NCI-H748 (cell line): ENCODE results near the gene ARL11.
A peak's percentile ranks its signal among the peaks of the same experiment; 100 is the strongest.
"Not testable (repeated sequence)": the region's sequence is repeated elsewhere in the genome, so short reads cannot be mapped to it uniquely, and the experiment has no call there.

Source experiments
- DNase-seq: peaks from one replicate; lab custom pipeline; 2025; ENCODE audit not compliant: unreplicated experiment; lab: John Stamatoyannopoulos, UW

ARL11 gene

GRCh38 chr13:49612042-49612441, 16.3 kb upstream of the ARL11 start:
- not testable (repeated sequence) for DNase-seq

GRCh38 chr13:49615836-49616675, 12.3 kb upstream of the ARL11 start:
- DNase-seq = no peak

GRCh38 chr13:49616676-49617065, 11.6 kb upstream of the ARL11 start:
- no peak for DNase-seq

GRCh38 chr13:49620170-49620621, 8.1 kb upstream of the ARL11 start:
- peak; percentile 52 for DNase-seq

- no peak for DNase-seq
These were observed 5.9 kb upstream of the ARL11 start for GRCh38 chr13:49622174-49622946.

GRCh38 chr13:49624229-49624628, 4.1 kb upstream of the ARL11 start:
- DNase-seq = no peak

GRCh38 chr13:49625392-49626079, 2.8 kb upstream of the ARL11 start:
- no peak for DNase-seq

GRCh38 chr13:49629196-49629938, 1.1 kb downstream of the ARL11 start:
- DNase-seq = no peak

GRCh38 chr13:49629947-49630346, 1.6 kb downstream of the ARL11 start:
- DNase-seq = no peak

GRCh38 chr13:49630580-49630979, 2.3 kb downstream of the ARL11 start:
- DNase-seq = no peak

- no peak for DNase-seq
These were observed 3.8 kb downstream of the ARL11 start for GRCh38 chr13:49632156-49632555.

- DNase-seq = no peak
These were observed 5.4 kb downstream of the ARL11 start for GRCh38 chr13:49633710-49634109.

- no peak for DNase-seq
These were observed 7.5 kb downstream of the ARL11 start for GRCh38 chr13:49635599-49636433.

GRCh38 chr13:49636705-49637104, 8.4 kb downstream of the ARL11 start:
- DNase-seq = no peak

- peak; percentile 15 for DNase-seq
These were observed 9.9 kb downstream of the ARL11 start for GRCh38 chr13:49638030-49638743.

- no peak for DNase-seq
These were observed 10.4 kb downstream of the ARL11 start for GRCh38 chr13:49638744-49639072.

GRCh38 chr13:49641801-49642291, 13.5 kb downstream of the ARL11 start:
- no peak for DNase-seq

GRCh38 chr13:49643035-49643646, 14.8 kb downstream of the ARL11 start:
- no peak for DNase-seq

- DNase-seq = no peak
These were observed 17.1 kb downstream of the ARL11 start for GRCh38 chr13:49645451-49645850.
